ENCODE measurements around the gene TST. TPM values are rescaled to one million over a fixed set of nuclear protein-coding genes. Genes with fewer than 3 reads are reported as not detected.

TST gene
- polyA plus RNA-seq, 1 donor from 2014 or later: 5.4 TPM

DNA sequence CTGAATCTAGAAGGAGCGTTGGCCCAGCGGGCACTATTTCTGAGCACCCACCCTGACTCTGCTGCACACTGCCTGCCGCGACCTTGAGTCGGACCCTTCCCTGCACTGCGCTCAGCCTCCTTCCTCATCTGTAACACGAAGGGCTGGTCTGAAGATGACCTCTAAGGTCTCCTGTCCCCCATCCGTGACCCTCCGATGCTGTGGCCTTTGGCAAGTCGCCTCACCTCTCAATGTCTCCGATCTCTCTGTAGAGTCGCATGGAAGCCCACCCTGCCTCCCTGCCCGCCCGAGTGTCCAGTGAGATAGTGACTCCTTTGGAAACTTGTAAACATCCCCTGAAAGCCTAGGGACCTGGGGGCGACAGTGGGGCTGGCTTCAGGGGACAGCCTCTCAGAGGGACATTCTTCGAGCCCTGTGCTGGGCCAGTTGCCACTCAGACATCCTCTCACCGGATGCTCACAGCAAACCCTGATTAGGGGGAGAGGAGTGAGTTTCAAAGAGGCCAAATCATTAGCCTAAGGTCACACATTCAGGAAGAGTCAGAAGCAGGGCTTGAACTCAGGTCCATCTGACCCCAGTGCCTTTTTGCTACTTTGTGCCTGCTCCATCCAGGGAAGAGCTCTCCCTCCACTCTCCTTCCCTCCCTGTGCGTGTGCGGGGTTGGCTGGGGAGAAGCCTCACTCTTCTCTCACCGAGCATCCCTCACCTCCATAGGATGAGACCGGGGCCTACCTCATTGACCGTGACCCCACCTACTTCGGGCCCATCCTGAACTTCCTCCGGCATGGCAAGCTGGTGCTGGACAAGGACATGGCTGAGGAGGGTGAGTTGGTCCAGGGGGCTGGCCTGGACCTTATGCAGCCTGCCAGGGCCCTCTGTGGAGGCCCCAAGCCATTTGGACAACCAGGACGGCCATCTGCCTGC is 33.4 kb upstream of the TST start:
- H2AFZ ChIP-seq (ENCODE audit: low read depth, low read length): no peak overlapping the region
- H3K79me2 ChIP-seq (replicated peaks; ENCODE audit: insufficient read depth, low read length): no peaks in the 10 kb centered on the region
- no peaks in the 10 kb centered on the region for H3K27me3 ChIP-seq (ENCODE audit: insufficient read depth, low read depth, low read length)
- H3K9ac ChIP-seq (ENCODE audit: low read length): peak overlapping the region; percentile 77
- no peak overlapping the region for H3K27ac ChIP-seq (ENCODE audit: low read length)
- H3F3A ChIP-seq (ENCODE audit: insufficient read depth, low read length, poor library complexity, severe bottlenecking): no peaks in the 10 kb centered on the region
- H3K9me2 ChIP-seq (ENCODE audit: insufficient read depth, low read length): no peaks in the 10 kb centered on the region
- H3K4me2 ChIP-seq (ENCODE audit: low read length): peak overlapping the region; percentile 80
- no peak for TF ChIP-seq EZH2 (IDR thresholded peaks at IDR 0.05; ENCODE audit: borderline replicate concordance, insufficient read depth, low read length, poor library complexity, severe bottlenecking)
- TF ChIP-seq, protein P1, sequence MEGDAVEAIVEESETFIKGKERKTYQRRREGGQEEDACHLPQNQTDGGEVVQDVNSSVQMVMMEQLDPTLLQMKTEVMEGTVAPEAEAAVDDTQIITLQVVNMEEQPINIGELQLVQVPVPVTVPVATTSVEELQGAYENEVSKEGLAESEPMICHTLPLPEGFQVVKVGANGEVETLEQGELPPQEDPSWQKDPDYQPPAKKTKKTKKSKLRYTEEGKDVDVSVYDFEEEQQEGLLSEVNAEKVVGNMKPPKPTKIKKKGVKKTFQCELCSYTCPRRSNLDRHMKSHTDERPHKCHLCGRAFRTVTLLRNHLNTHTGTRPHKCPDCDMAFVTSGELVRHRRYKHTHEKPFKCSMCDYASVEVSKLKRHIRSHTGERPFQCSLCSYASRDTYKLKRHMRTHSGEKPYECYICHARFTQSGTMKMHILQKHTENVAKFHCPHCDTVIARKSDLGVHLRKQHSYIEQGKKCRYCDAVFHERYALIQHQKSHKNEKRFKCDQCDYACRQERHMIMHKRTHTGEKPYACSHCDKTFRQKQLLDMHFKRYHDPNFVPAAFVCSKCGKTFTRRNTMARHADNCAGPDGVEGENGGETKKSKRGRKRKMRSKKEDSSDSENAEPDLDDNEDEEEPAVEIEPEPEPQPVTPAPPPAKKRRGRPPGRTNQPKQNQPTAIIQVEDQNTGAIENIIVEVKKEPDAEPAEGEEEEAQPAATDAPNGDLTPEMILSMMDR (IDR thresholded peaks at IDR 0.05; ENCODE audit: poor library complexity, severe bottlenecking): no peak
- TF ChIP-seq RAD21 (conservative IDR thresholded peaks at IDR 0.05): no peak
- TF ChIP-seq POLR2AphosphoS5 (IDR thresholded peaks at IDR 0.05): no peak
- no peak for TF ChIP-seq TAF1 (IDR thresholded peaks at IDR 0.05; ENCODE audit: low read depth)
- TF ChIP-seq EP300 (conservative IDR thresholded peaks at IDR 0.05; ENCODE audit: poor library complexity, severe bottlenecking): no peak
- no peak for TF ChIP-seq MXI1 (conservative IDR thresholded peaks at IDR 0.05; ENCODE audit: poor library complexity, severe bottlenecking)
- no peak for TF ChIP-seq SMC3 (conservative IDR thresholded peaks at IDR 0.05; ENCODE audit: poor library complexity)
- TF ChIP-seq, protein P2, sequence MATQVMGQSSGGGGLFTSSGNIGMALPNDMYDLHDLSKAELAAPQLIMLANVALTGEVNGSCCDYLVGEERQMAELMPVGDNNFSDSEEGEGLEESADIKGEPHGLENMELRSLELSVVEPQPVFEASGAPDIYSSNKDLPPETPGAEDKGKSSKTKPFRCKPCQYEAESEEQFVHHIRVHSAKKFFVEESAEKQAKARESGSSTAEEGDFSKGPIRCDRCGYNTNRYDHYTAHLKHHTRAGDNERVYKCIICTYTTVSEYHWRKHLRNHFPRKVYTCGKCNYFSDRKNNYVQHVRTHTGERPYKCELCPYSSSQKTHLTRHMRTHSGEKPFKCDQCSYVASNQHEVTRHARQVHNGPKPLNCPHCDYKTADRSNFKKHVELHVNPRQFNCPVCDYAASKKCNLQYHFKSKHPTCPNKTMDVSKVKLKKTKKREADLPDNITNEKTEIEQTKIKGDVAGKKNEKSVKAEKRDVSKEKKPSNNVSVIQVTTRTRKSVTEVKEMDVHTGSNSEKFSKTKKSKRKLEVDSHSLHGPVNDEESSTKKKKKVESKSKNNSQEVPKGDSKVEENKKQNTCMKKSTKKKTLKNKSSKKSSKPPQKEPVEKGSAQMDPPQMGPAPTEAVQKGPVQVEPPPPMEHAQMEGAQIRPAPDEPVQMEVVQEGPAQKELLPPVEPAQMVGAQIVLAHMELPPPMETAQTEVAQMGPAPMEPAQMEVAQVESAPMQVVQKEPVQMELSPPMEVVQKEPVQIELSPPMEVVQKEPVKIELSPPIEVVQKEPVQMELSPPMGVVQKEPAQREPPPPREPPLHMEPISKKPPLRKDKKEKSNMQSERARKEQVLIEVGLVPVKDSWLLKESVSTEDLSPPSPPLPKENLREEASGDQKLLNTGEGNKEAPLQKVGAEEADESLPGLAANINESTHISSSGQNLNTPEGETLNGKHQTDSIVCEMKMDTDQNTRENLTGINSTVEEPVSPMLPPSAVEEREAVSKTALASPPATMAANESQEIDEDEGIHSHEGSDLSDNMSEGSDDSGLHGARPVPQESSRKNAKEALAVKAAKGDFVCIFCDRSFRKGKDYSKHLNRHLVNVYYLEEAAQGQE (IDR thresholded peaks at IDR 0.05; ENCODE audit: borderline replicate concordance): no peak
- no peaks in the 10 kb centered on the region for H3K36me3 ChIP-seq (ENCODE audit: insufficient read depth, low read length)
- no peaks in the 10 kb centered on the region for H3K9me3 ChIP-seq (ENCODE audit: low read length)
- peak overlapping the region; percentile 83 for H3K4me3 ChIP-seq (ENCODE audit: low read length)
- H4K20me1 ChIP-seq (ENCODE audit: insufficient read depth): no peaks in the 10 kb centered on the region

DNA sequence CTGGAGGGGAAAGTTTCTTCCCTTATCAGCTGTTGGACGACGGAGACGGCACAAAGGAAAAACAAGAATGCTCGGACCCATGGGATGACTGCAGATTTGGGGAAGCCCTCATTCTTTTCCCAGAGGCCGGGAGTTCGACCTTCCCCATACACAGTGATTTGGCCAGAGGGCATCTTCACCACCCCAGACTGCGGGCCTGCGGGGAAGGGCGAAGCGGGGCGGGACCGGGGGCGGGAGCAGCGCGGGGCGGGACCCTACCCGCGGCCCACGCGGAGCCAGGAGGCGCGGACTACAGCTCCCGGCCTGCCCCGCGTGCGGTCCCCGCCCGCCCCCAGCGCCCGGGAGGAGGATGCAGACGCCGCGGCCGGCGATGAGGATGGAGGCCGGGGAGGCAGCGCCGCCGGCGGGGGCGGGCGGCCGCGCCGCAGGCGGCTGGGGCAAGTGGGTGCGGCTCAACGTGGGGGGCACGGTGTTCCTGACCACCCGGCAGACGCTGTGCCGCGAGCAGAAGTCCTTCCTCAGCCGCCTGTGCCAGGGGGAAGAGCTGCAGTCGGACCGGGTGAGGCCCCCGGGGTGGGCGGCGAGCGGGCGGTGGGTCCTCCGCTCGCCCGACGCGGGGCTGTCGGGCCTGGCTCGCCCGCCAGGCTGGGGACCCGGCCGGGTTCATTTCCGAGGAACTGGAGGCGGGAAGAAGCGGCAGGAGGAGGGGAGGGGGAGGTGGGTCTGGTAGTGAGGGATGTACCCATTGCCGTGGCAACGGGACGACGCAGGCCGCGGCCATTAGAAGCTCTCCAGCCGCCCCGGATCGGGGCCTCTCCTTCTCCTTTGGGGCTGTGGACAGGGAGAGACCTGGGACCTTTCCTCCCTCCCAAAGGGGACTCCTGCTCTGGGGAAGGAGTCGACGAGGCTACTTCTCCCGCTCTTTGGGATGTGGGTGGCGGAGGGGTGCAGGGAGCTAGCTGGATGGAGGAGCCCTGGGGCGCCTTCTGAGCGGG is 32.4 kb upstream of the TST start, which contains the start of gene KCTD17:
TSS of gene KCTD17 (plus strand) at position 352 of the 995 bp plus-strand sequence. CDS start at position 371, 19 bp downstream.
- H3K27me3 ChIP-seq (ENCODE audit: insufficient read depth, low read depth, low read length): no peaks in the 10 kb centered on the region
- no peaks in the 10 kb centered on the region for H3K79me2 ChIP-seq (replicated peaks; ENCODE audit: insufficient read depth, low read length)
- no peaks in the 10 kb centered on the region for H3K9me3 ChIP-seq (ENCODE audit: low read length)
- peak within 1 kb of the TSS; percentile 77 for H3K9ac ChIP-seq (ENCODE audit: low read length)
- H3K4me2 ChIP-seq (ENCODE audit: low read length): peak within 1 kb of the TSS; percentile 80
- no peak within 1 kb of the TSS for H3K27ac ChIP-seq (ENCODE audit: low read length)
- TF ChIP-seq TAF1 (IDR thresholded peaks at IDR 0.05; ENCODE audit: low read depth) (peak; percentile 33), EP300 (conservative IDR thresholded peaks at IDR 0.05; ENCODE audit: poor library complexity, severe bottlenecking) (peak; percentile 18), MXI1 (conservative IDR thresholded peaks at IDR 0.05; ENCODE audit: poor library complexity, severe bottlenecking) (peak; percentile 78), POLR2AphosphoS5 (IDR thresholded peaks at IDR 0.05) (peak; percentile 79), EZH2 (IDR thresholded peaks at IDR 0.05; ENCODE audit: borderline replicate concordance, insufficient read depth, low read length, poor library complexity, severe bottlenecking) (no peak), SMC3 (conservative IDR thresholded peaks at IDR 0.05; ENCODE audit: poor library complexity) (peak; percentile 40), RAD21 (conservative IDR thresholded peaks at IDR 0.05) (peak; percentile 42)
- TF ChIP-seq, protein P1 (IDR thresholded peaks at IDR 0.05; ENCODE audit: poor library complexity, severe bottlenecking): peak; percentile 39
- TF ChIP-seq, protein P2 (IDR thresholded peaks at IDR 0.05; ENCODE audit: borderline replicate concordance): peak; percentile 36
- no peaks in the 10 kb centered on the region for H3K36me3 ChIP-seq (ENCODE audit: insufficient read depth, low read length)
- peak within 1 kb of the TSS; percentile 83 for H3K4me3 ChIP-seq (ENCODE audit: low read length)
- peak within 1 kb of the TSS; percentile 83 for H2AFZ ChIP-seq (ENCODE audit: low read depth, low read length)
- H4K20me1 ChIP-seq (ENCODE audit: insufficient read depth): no peaks in the 10 kb centered on the region
- H3K9me2 ChIP-seq (ENCODE audit: insufficient read depth, low read length): no peaks in the 10 kb centered on the region
- H3F3A ChIP-seq (ENCODE audit: insufficient read depth, low read length, poor library complexity, severe bottlenecking): no peaks in the 10 kb centered on the region
